Jurkat, Clone E6-1 (cell line): ENCODE measurements around the gene NRTN.
A peak's percentile ranks its signal among the peaks of the same experiment; 100 is the strongest.

Experiments used
- DNase-seq: peaks from one replicate; pipeline ENCODE4 v3.0.0-alpha.2; 2011; ENCODE audit warnings: low read depth, low spot score
- H3K4me3 ChIP-seq: 2 replicates; pipeline ENCODE4 v1.5.1; 2011; ENCODE audit warnings: mild to moderate bottlenecking, low read length, control low read depth, moderate library complexity

The NRTN gene

GRCh38 chr19:5808120-5808816, 3.4 kb downstream of the NRTN start:
- no peak for DNase-seq
- H3K4me3 ChIP-seq, result no peak overlapping the region

- DNase-seq, result no peak
Observed at GRCh38 chr19:5809053-5809452, 4.2 kb downstream of the NRTN start.

GRCh38 chr19:5809469-5809868, 4.6 kb downstream of the NRTN start:
- H3K4me3 ChIP-seq, result no peak overlapping the region
- DNase-seq, result no peak

More at GRCh38 chr19:5809053-5809452, 4.2 kb downstream of the NRTN start:
- H3K4me3 ChIP-seq, result no peak overlapping the region

- H3K4me3 ChIP-seq, result no peak overlapping the region
- no peak for DNase-seq
Observed at GRCh38 chr19:5811117-5811516, 6.2 kb downstream of the NRTN start.

GRCh38 chr19:5814123-5814851, 9.4 kb downstream of the NRTN start:
- DNase-seq, result no peak
- no peak overlapping the region for H3K4me3 ChIP-seq

GRCh38 chr19:5814852-5815246, 10.0 kb downstream of the NRTN start:
- no peak for DNase-seq
- H3K4me3 ChIP-seq, result no peak overlapping the region

GRCh38 chr19:5817218-5817617, 12.4 kb downstream of the NRTN start:
- no peak for DNase-seq
- H3K4me3 ChIP-seq, result no peak overlapping the region

GRCh38 chr19:5818594-5818993, 13.7 kb downstream of the NRTN start:
- H3K4me3 ChIP-seq, result no peak overlapping the region
- no peak for DNase-seq

- H3K4me3 ChIP-seq, result no peak overlapping the region
- no peak for DNase-seq
Observed at GRCh38 chr19:5820785-5821184, 15.9 kb downstream of the NRTN start.

- no peak for DNase-seq
- H3K4me3 ChIP-seq, result no peak overlapping the region
Observed at GRCh38 chr19:5821521-5822180, 16.8 kb downstream of the NRTN start.

- no peak overlapping the region for H3K4me3 ChIP-seq
- DNase-seq, result no peak
Observed at GRCh38 chr19:5822181-5822844, 17.4 kb downstream of the NRTN start.

- H3K4me3 ChIP-seq, result no peak overlapping the region
- no peak for DNase-seq
Observed at GRCh38 chr19:5823579-5824281, 18.9 kb downstream of the NRTN start.

GRCh38 chr19:5824751-5825150, 19.9 kb downstream of the NRTN start:
- H3K4me3 ChIP-seq, result no peak overlapping the region
- DNase-seq, result no peak

- no peak overlapping the region for H3K4me3 ChIP-seq
- no peak for DNase-seq
Observed at GRCh38 chr19:5825178-5825577, 20.3 kb downstream of the NRTN start.

GRCh38 chr19:5826531-5827341, 21.9 kb downstream of the NRTN start:
- DNase-seq, result peak; percentile 84
- H3K4me3 ChIP-seq, result peak overlapping the region; percentile 60

- peak overlapping the region; percentile 60 for H3K4me3 ChIP-seq
- DNase-seq, result no peak
Observed at GRCh38 chr19:5827342-5827890, 22.5 kb downstream of the NRTN start.

- DNase-seq, result peak; percentile 91
- H3K4me3 ChIP-seq, result peak overlapping the region; percentile 96
Observed at GRCh38 chr19:5827891-5828660, 23.2 kb downstream of the NRTN start.
